ENCODE data around the gene ZNF500.

ZNF500 gene

DNA sequence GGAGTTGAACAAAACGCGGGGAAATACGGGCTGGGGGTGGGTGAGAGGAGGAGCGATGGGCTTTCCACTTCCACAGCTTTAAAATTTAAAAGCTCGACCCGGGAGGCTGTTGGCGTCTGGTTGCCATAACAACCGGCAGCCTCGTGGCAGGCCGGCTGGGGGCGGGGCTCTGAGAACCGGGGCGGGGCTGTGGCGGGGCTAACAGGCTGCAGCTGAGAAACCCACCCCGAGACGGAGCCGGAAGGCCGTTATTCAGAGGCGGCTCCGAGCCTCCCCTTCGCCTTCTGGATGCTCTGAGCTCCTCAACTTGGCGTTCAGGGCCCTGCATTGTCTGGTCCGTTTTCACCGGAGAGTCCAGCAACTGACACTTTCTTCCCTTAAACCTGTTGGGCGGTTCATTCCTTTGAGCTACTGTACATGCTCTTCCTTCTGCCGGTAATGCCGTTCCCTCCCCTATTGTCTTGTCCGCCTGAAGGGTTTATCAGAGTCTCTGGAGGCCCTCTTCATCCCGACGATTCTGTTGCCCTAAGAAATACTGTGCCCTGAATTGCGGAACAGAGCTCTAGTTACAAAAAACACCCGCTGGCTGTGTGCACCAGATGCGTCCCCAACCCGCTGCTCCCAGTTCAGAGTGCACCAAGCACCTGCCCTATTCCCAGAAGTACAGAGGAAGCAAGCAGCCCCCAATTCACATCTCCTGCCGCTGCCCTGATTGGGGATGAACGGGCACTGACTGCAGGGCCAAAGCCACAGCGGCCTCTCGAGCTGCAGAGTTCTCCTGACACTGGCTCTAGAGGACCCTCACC, 32.0 kb downstream of the ZNF500 start:
- Histone ChIP-seq H3K27ac (ENCODE audit: low read depth, low read length) (peak overlapping the region; percentile 94), H3K36me3 (ENCODE audit: insufficient read depth, low read length) (peaks cover 5% of the 10 kb centered on the region), H3K9ac (ENCODE audit: low read length) (no peak overlapping the region), H3K4me3 (ENCODE audit: low read depth in 1 of 2, low read length in 2 of 2) (peak overlapping the region; percentile 95), H3K4me1 (ENCODE audit: insufficient read depth, low read length) (peaks cover 10% of the 10 kb centered on the region), H3K9me3 (ENCODE audit: low read length) (no peaks in the 10 kb centered on the region), H3K27me3 (ENCODE audit: control insufficient read depth in 1 of 2, insufficient read depth in 2 of 2, low read length in 2 of 2) (no peaks in the 10 kb centered on the region)

GRCh38 chr16:4734063-4734729, 32.8 kb downstream of the ZNF500 start, which contains the start of the genes ANKS3 and DNAAF8:
Gene ANKS3, minus strand, starts transcription at chr16:4734271. Its CDS starts 4,122 bp downstream, at chr16:4730149.
Gene DNAAF8, plus strand, starts transcription at chr16:4734537. Its CDS starts 1,978 bp downstream, at chr16:4736515.
- Histone ChIP-seq H3K4me1 (ENCODE audit: insufficient read depth, low read length) (peaks cover 10% of the 10 kb centered on the region), H3K36me3 (ENCODE audit: insufficient read depth, low read length) (peaks cover 9% of the 10 kb centered on the region), H3K27ac (ENCODE audit: low read depth, low read length) (peak within 1 kb of the TSS; percentile 94), H3K27me3 (ENCODE audit: control insufficient read depth in 1 of 2, insufficient read depth in 2 of 2, low read length in 2 of 2) (no peaks in the 10 kb centered on the region), H3K9me3 (ENCODE audit: low read length) (no peaks in the 10 kb centered on the region), H3K4me3 (ENCODE audit: low read depth in 1 of 2, low read length in 2 of 2) (peak within 1 kb of the TSS; percentile 95), H3K9ac (ENCODE audit: low read length) (no peak within 1 kb of the TSS)

DNA sequence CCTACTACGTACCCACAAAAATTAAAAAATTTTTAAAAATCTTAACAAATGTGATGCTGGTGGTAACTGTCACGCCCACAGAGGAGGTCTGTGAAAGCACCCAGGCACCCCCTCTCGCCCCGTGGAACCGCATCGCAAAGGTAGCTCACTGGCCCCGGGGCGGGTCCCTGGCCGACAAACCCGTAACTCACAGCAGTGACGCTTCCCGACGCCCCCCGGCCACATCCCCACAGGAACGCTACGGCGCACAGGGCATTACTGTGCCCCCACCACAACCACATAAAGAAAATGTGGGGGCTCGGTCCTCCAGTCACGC, 33.3 kb downstream of the ZNF500 start:
- Histone ChIP-seq H3K9ac (ENCODE audit: low read length) (no peak overlapping the region), H3K9me3 (ENCODE audit: low read length) (no peaks in the 10 kb centered on the region), H3K27ac (ENCODE audit: low read depth, low read length) (peak overlapping the region; percentile 90), H3K27me3 (ENCODE audit: control insufficient read depth in 1 of 2, insufficient read depth in 2 of 2, low read length in 2 of 2) (no peaks in the 10 kb centered on the region), H3K4me3 (ENCODE audit: low read depth in 1 of 2, low read length in 2 of 2) (peak overlapping the region; percentile 95), H3K36me3 (ENCODE audit: insufficient read depth, low read length) (peaks cover 14% of the 10 kb centered on the region), H3K4me1 (ENCODE audit: insufficient read depth, low read length) (peaks cover 10% of the 10 kb centered on the region)

GRCh38 chr16:4733211-4733742, 33.7 kb downstream of the ZNF500 start:
- Histone ChIP-seq H3K9ac (ENCODE audit: low read length) (no peak overlapping the region), H3K4me3 (ENCODE audit: low read depth in 1 of 2, low read length in 2 of 2) (peak overlapping the region; percentile 95), H3K4me1 (ENCODE audit: insufficient read depth, low read length) (peaks cover 10% of the 10 kb centered on the region), H3K36me3 (ENCODE audit: insufficient read depth, low read length) (peaks cover 18% of the 10 kb centered on the region), H3K9me3 (ENCODE audit: low read length) (no peaks in the 10 kb centered on the region), H3K27me3 (ENCODE audit: control insufficient read depth in 1 of 2, insufficient read depth in 2 of 2, low read length in 2 of 2) (no peaks in the 10 kb centered on the region), H3K27ac (ENCODE audit: low read depth, low read length) (peak overlapping the region; percentile 90)

- peaks cover 34% of the 10 kb centered on the region for H3K36me3 ChIP-seq (ENCODE audit: insufficient read depth, low read length)
- H3K4me1 ChIP-seq (ENCODE audit: insufficient read depth, low read length), result peaks cover 4% of the 10 kb centered on the region
- no peak overlapping the region for H3K4me3 ChIP-seq (ENCODE audit: low read depth in 1 of 2, low read length in 2 of 2)
- no peak overlapping the region for H3K27ac ChIP-seq (ENCODE audit: low read depth, low read length)
- no peaks in the 10 kb centered on the region for H3K9me3 ChIP-seq (ENCODE audit: low read length)
- H3K9ac ChIP-seq (ENCODE audit: low read length), result no peak overlapping the region
- no peaks in the 10 kb centered on the region for H3K27me3 ChIP-seq (ENCODE audit: control insufficient read depth in 1 of 2, insufficient read depth in 2 of 2, low read length in 2 of 2)
Observed at GRCh38 chr16:4729876-4730275, 37.1 kb downstream of the ZNF500 start.

GRCh38 chr16:4728676-4729075, 38.3 kb downstream of the ZNF500 start:
- Histone ChIP-seq H3K36me3 (ENCODE audit: insufficient read depth, low read length) (peaks cover 37% of the 10 kb centered on the region), H3K27ac (ENCODE audit: low read depth, low read length) (no peak overlapping the region), H3K9ac (ENCODE audit: low read length) (no peak overlapping the region), H3K4me1 (ENCODE audit: insufficient read depth, low read length) (peaks cover 4% of the 10 kb centered on the region), H3K4me3 (ENCODE audit: low read depth in 1 of 2, low read length in 2 of 2) (no peak overlapping the region), H3K27me3 (ENCODE audit: control insufficient read depth in 1 of 2, insufficient read depth in 2 of 2, low read length in 2 of 2) (no peaks in the 10 kb centered on the region), H3K9me3 (ENCODE audit: low read length) (no peaks in the 10 kb centered on the region)

GRCh38 chr16:4726616-4727015, 40.3 kb downstream of the ZNF500 start:
- Histone ChIP-seq H3K4me3 (ENCODE audit: low read depth in 1 of 2, low read length in 2 of 2) (no peak overlapping the region), H3K4me1 (ENCODE audit: insufficient read depth, low read length) (no peaks in the 10 kb centered on the region), H3K9me3 (ENCODE audit: low read length) (no peaks in the 10 kb centered on the region), H3K9ac (ENCODE audit: low read length) (no peak overlapping the region), H3K27me3 (ENCODE audit: control insufficient read depth in 1 of 2, insufficient read depth in 2 of 2, low read length in 2 of 2) (no peaks in the 10 kb centered on the region), H3K27ac (ENCODE audit: low read depth, low read length) (no peak overlapping the region), H3K36me3 (ENCODE audit: insufficient read depth, low read length) (peaks cover 37% of the 10 kb centered on the region)

DNA sequence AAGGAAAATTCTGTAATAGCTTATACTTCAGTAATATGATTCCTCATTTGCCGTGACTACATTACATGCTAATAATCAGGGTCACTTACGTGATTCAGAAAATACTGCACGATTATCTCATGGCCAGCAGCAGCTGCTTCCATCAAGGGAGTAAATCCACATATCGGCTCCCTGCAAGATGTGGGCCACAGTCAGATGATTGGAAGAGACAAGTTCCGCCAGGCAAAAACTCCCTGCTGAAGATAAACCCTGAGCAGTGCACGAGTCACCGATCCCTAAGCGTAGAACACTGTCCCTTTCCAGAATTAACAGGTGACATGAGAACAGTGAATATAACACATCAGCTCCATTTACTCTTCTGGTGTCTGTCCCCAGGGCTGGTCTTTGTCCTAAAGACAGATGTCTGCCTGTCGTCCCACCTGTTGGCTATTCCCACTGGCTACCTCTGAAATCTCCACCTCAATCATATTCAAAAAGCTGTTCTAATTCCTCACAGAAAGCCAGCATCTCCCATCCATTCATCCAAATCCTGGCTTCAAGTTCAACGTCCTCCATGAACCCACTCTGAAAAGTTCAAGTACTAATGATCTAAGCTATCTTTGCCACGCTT, 42.2 kb downstream of the ZNF500 start:
- peaks cover 31% of the 10 kb centered on the region for H3K36me3 ChIP-seq (ENCODE audit: insufficient read depth, low read length)
- H3K27ac ChIP-seq (ENCODE audit: low read depth, low read length), result no peak overlapping the region
- no peaks in the 10 kb centered on the region for H3K4me1 ChIP-seq (ENCODE audit: insufficient read depth, low read length)
- H3K4me3 ChIP-seq (ENCODE audit: low read depth in 1 of 2, low read length in 2 of 2), result no peak overlapping the region
- no peaks in the 10 kb centered on the region for H3K9me3 ChIP-seq (ENCODE audit: low read length)
- no peaks in the 10 kb centered on the region for H3K27me3 ChIP-seq (ENCODE audit: control insufficient read depth in 1 of 2, insufficient read depth in 2 of 2, low read length in 2 of 2)
- H3K9ac ChIP-seq (ENCODE audit: low read length), result no peak overlapping the region

- Histone ChIP-seq H3K27ac (ENCODE audit: low read depth, low read length) (no peak overlapping the region), H3K9me3 (ENCODE audit: low read length) (no peaks in the 10 kb centered on the region), H3K27me3 (ENCODE audit: control insufficient read depth in 1 of 2, insufficient read depth in 2 of 2, low read length in 2 of 2) (no peaks in the 10 kb centered on the region), H3K4me3 (ENCODE audit: low read depth in 1 of 2, low read length in 2 of 2) (no peak overlapping the region), H3K9ac (ENCODE audit: low read length) (no peak overlapping the region), H3K36me3 (ENCODE audit: insufficient read depth, low read length) (peaks cover 18% of the 10 kb centered on the region), H3K4me1 (ENCODE audit: insufficient read depth, low read length) (no peaks in the 10 kb centered on the region)
Observed at GRCh38 chr16:4723071-4723767, 43.7 kb downstream of the ZNF500 start.

DNA sequence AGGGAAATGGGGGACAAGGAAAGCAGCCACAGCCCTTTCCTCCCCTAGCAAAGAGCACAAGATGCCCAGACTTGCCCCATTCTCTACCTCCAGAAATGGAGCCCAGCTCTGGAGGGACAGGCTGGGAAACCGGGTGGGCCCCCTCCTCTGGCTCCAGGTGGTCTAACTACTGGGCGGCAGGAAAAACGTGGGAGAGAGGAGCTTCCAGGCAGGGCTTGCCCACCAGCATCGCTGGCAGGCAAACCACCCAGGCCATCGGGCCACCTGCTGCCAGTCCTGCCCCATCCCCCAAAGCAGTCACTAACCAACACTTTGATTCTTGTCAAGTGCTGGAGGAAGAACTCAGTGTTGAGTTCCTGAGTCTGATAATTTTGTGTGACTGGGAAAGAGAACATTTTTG, 48.5 kb downstream of the ZNF500 start:
- H3K27ac ChIP-seq (ENCODE audit: low read depth, low read length), result no peak overlapping the region
- H3K4me1 ChIP-seq (ENCODE audit: insufficient read depth, low read length), result no peaks in the 10 kb centered on the region
- no peaks in the 10 kb centered on the region for H3K9me3 ChIP-seq (ENCODE audit: low read length)
- H3K9ac ChIP-seq (ENCODE audit: low read length), result no peak overlapping the region
- no peaks in the 10 kb centered on the region for H3K27me3 ChIP-seq (ENCODE audit: control insufficient read depth in 1 of 2, insufficient read depth in 2 of 2, low read length in 2 of 2)
- H3K4me3 ChIP-seq (ENCODE audit: low read depth in 1 of 2, low read length in 2 of 2), result no peak overlapping the region
- H3K36me3 ChIP-seq (ENCODE audit: insufficient read depth, low read length), result peaks cover 17% of the 10 kb centered on the region

DNA sequence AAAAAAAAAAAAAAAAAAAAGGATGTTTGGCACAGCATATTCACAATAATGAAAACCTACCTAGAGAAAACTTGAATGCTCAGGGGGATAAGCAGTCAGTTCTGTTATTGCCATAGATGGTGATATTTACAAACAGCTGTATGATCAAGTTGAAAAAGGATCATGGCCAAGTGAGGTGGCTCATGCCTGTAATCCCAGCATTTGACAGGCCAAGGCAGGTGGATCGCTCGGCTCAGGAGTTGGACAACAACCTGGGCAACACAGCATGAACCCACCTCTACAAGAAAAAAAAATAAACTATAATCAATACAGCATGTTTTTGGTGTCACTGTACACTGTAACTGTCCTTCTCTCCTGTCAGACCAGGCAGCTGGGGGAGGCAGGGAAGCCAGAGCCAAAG, 52.0 kb downstream of the ZNF500 start:
- peaks cover 18% of the 10 kb centered on the region for H3K36me3 ChIP-seq (ENCODE audit: insufficient read depth, low read length)
- H3K4me3 ChIP-seq (ENCODE audit: low read depth in 1 of 2, low read length in 2 of 2), result no peak overlapping the region
- no peaks in the 10 kb centered on the region for H3K9me3 ChIP-seq (ENCODE audit: low read length)
- H3K9ac ChIP-seq (ENCODE audit: low read length), result no peak overlapping the region
- H3K27me3 ChIP-seq (ENCODE audit: control insufficient read depth in 1 of 2, insufficient read depth in 2 of 2, low read length in 2 of 2), result no peaks in the 10 kb centered on the region
- no peak overlapping the region for H3K27ac ChIP-seq (ENCODE audit: low read depth, low read length)
- no peaks in the 10 kb centered on the region for H3K4me1 ChIP-seq (ENCODE audit: insufficient read depth, low read length)
